ENCODE measurements around the gene SP7.
"Not testable (repeated sequence)": the region's sequence is repeated elsewhere in the genome, so short reads cannot be mapped to it uniquely, and the experiment has no call there.

The SP7 gene

GRCh38 chr12:53336181-53336681 lies at the start of gene SP7:
SP7 (minus strand) TSS chr12:53336354; CDS start chr12:53335646, 708 bp downstream.
- DNase-seq (ENCODE audit: low read depth in 4 of 4, low spot score in 1 of 4), result no peak

DNA sequence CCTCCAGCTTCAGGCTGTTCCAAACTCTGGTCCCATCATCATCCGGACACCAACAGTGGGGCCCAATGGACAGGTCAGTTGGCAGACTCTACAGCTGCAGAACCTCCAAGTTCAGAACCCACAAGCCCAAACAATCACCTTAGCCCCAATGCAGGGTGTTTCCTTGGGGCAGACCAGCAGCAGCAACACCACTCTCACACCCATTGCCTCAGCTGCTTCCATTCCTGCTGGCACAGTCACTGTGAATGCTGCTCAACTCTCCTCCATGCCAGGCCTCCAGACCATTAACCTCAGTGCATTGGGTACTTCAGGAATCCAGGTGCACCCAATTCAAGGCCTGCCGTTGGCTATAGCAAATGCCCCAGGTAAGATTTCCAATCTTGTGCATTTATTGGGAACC lies 47.1 kb upstream of the SP7 start:
- no peak for DNase-seq (ENCODE audit: low read depth in 4 of 4, low spot score in 1 of 4)

GRCh38 chr12:53381731-53382630 lies 45.8 kb upstream of the SP7 start:
- DNase-seq (ENCODE audit: low read depth in 4 of 4, low spot score in 1 of 4), result no peak

- no peak for DNase-seq (ENCODE audit: low read depth in 4 of 4, low spot score in 1 of 4)
These were observed 44.9 kb upstream of the SP7 start for GRCh38 chr12:53380794-53381730.

DNA sequence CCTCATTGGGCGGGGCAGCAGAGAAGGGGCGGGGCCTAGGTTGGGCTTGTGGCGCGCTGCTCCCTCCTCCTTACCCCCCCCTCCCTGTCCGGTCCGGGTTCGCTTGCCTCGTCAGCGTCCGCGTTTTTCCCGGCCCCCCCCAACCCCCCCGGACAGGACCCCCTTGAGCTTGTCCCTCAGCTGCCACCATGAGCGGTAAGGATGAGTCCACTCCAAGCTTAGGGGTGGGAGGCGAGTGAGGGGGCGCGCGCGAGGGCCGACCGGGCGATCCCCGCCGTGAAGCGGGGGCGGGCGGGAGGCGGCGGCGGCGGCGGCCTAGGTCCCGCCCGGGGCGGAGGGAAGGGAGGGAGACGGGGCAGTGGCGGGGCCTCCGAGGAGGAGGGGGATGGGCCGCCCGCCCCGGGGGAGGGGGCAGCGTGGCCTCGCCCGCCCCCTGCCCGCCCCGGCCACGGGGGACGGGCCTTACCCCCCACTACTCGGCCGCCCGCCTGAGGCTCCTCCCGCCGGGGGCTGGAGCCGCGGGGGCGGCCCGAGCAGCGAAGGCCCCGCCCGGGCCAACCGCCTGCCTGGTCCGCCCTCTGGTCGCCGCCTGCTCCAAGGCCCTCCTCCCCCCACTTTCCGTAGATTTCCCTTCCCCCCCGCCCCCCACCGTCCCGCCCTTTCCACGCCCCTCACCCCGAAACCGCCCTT lies 44.1 kb upstream of the SP7 start, which contains the start of gene SP1:
SP1 (plus strand) TSS at position 73 of the 690 bp plus-strand sequence; CDS start at position 189, 116 bp downstream.
- DNase-seq (ENCODE audit: low read depth in 4 of 4, low spot score in 1 of 4), result peak; percentile 76 to 98 (median 90)

- peak; percentile 61 to 98 (median 87) for DNase-seq (ENCODE audit: low read depth in 4 of 4, low spot score in 1 of 4)
These were observed 43.4 kb upstream of the SP7 start for GRCh38 chr12:53379389-53380103.

- no peak for DNase-seq (ENCODE audit: low read depth in 4 of 4, low spot score in 1 of 4)
These were observed 42.7 kb upstream of the SP7 start for GRCh38 chr12:53378724-53379388.

- no peak for DNase-seq (ENCODE audit: low read depth in 4 of 4, low spot score in 1 of 4)
These were observed 42.1 kb upstream of the SP7 start for GRCh38 chr12:53378222-53378621.

DNA sequence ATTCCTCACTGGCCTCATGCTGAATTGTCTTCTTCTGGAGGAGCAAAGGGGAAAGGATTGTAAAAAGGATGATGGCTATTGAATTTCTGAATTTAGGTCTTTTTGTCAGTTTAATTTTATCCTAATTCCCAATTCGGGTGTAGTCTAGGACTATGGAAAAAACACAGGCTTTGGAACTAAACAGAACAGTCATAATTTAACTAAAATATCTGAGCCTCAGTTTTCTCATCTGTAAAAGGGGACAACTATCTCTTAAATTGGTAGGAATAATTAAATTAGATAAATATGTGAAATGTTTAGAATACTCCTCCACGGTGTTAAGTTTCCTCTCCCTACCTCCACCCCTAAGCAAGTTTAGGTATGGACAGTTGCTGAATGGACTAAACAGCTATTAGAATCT lies 40.6 kb upstream of the SP7 start:
- no peak for DNase-seq (ENCODE audit: low read depth in 4 of 4, low spot score in 1 of 4)

DNA sequence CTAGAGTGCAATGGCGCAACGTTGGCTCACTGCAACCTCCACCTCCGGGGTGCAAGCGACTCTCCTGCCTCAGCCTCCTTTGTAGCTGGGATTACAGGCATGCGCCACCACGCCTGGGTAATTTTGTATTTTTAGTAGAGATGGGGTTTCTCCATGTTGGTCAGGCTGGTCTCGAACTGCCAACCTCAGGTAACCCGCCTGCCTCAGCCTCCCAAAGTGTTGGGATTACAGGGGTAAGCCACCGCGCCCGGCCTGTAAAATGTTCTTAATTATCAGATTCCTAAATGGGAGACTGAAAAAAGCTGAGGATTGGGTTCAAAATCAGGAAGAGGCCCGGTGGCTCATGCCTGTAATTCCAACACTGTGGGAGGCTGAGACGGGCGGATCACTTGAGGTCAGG lies 38.1 kb upstream of the SP7 start:
- DNase-seq (ENCODE audit: low read depth in 4 of 4, low spot score in 1 of 4), result not testable (repeated sequence)

GRCh38 chr12:53373554-53374133 lies 37.5 kb upstream of the SP7 start:
- not testable (repeated sequence) for DNase-seq (ENCODE audit: low read depth in 4 of 4, low spot score in 1 of 4)

GRCh38 chr12:53365245-53365904 lies 29.2 kb upstream of the SP7 start:
- DNase-seq (ENCODE audit: low read depth in 4 of 4, low spot score in 1 of 4), result no peak

DNA sequence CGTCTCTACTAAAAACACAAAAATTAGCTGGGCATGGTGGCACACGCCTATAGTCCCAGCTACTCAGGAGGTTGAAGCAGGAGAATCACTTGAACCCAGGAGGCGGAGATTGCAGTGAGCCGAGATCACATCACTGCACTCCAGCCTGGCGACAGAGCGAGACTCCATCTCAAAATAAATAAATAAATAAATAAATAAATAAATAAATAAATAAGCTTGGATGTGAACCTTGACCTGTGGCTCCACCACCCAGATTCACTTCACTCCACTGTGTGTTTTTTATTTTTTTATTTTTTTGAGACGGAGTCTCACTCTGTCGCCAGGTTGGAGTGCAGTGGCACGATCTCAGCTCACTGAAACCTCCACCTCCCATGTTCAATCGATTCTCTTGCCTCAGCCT lies 25.5 kb upstream of the SP7 start:
- not testable (repeated sequence) for DNase-seq (ENCODE audit: low read depth in 4 of 4, low spot score in 1 of 4)

DNA sequence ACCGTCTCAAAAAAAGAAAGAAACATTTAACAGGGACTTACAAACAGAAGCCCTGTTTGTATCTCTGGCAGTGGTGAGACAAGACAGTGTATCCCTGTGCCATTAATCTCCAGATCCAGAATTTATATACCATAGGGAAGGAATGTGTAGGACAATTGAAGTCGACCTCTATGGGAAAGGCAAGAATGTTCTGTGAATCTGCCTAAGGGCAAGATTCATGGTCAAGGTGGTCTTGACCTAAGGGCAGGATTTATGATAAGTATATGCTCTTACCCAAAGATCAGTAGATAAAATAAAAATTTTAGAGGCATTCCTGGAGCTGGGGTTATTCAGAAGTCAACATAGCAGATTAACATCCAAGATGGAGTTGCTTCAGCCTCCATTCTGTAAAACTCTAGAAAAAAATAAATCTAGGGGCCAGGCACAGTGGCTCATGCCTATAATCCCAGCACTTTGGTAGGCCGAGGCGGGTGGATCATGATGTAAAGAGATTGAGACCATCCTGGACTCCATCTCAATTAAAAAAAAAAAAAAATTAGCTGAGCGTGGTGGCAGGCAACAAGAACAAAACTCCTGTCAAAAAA lies 22.8 kb upstream of the SP7 start:
- DNase-seq (ENCODE audit: low read depth in 4 of 4, low spot score in 1 of 4), result no peak

DNA sequence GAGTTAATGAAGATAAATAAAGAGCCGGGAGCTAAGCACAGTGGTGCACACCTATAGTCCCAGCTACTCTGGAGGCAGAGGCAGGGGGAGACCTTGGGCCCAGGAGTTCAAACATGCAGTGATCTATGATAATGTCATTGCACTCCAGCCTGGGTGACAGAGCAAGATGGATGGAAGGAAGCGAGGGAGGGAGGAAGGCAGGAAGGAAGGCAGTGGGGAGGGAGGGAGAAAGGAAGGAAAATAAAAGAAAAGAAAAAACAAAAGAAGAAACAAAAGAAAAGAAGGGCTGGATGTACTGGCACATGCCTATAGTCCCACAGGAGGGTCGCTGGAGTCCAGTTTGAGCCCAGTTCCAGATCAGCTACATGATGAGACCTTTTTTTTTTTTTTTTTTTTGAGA lies 19.0 kb upstream of the SP7 start:
- no peak for DNase-seq (ENCODE audit: low read depth in 4 of 4, low spot score in 1 of 4)

DNA sequence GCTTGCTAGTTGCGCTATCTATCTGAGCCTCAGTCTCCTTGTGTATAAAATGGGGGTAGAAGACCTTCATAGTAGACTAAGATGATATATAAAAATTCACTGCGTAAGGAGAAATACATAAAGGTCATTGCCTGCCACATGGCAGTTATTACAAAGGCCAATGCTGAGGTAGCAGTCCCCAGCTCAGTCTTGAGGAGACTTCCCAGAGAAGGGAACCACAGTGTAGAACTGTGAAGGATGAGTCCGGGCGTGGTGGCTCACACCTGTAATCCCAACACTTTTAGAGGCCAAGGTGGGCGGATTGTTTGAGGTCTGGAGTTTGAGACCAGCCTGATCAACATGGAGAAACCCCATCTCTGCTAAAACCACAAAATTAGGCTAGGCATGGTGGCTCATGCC lies 17.1 kb upstream of the SP7 start:
- no peak for DNase-seq (ENCODE audit: low read depth in 4 of 4, low spot score in 1 of 4)

- DNase-seq (ENCODE audit: low read depth in 4 of 4, low spot score in 1 of 4), result peak; percentile 64 to 75 (median 72)
These were observed 16.4 kb upstream of the SP7 start for GRCh38 chr12:53352331-53353256.
